ENCODE measurements around the gene DCDC2B.

Gene DCDC2B

GRCh38 chr1:32192220-32192948 lies 16.5 kb upstream of the DCDC2B start:
- Histone ChIP-seq H4K8ac (ENCODE audit: low read depth, low read length) (no peak overlapping the region), H3K4ac (ENCODE audit: low read depth, low read length) (no peak overlapping the region), H3K27ac (ENCODE audit: low read depth, low read length) (no peak overlapping the region), H2AK5ac (ENCODE audit: low read length) (no peak overlapping the region), H3K4me1 (ENCODE audit: control insufficient read depth, low read depth, low read length) (no peaks in the 10 kb centered on the region), H3K79me1 (ENCODE audit: low read length) (peaks cover 5% of the 10 kb centered on the region), H2BK120ac (ENCODE audit: low read depth, low read length) (no peak overlapping the region), H3K56ac (ENCODE audit: low read length) (no peak overlapping the region), H3K23ac (ENCODE audit: low read length) (no peak overlapping the region), H3K9ac (ENCODE audit: low read length) (no peak overlapping the region), H3K27me3 (ENCODE audit: insufficient read depth, low read length, poor library complexity) (no peaks in the 10 kb centered on the region), H3K79me2 (ENCODE audit: control insufficient read depth, insufficient read depth, low read length) (no peaks in the 10 kb centered on the region), H4K5ac (ENCODE audit: low read length) (no peak overlapping the region), H3K4me2 (ENCODE audit: low read length) (no peak overlapping the region), H2BK5ac (ENCODE audit: low read length) (no peak overlapping the region), H3K36me3 (ENCODE audit: control insufficient read depth, insufficient read depth, low read length) (peaks cover 53% of the 10 kb centered on the region), H2BK15ac (replicated peaks; ENCODE audit: low read depth) (no peak overlapping the region), H3K18ac (ENCODE audit: low read length) (no peak overlapping the region), H3K4me3 (ENCODE audit: low read length) (no peak overlapping the region)
- DNase-seq = no peak
- no CpG with 5 or more reads among the region's 8 CpGs for WGBS (ENCODE audit: extremely low coverage, insufficient coverage, low lambda C conversion rate)

- H3K4me1 ChIP-seq (ENCODE audit: control insufficient read depth, low read depth, low read length) = peaks cover 3% of the 10 kb centered on the region
- no peak overlapping the region for H2BK120ac ChIP-seq (ENCODE audit: low read depth, low read length)
Measured at GRCh38 chr1:32194984-32195383, 13.9 kb upstream of the DCDC2B start.

GRCh38 chr1:32195531-32195930 lies 13.4 kb upstream of the DCDC2B start:
- H3K18ac ChIP-seq (ENCODE audit: low read length) = no peak overlapping the region
- H3K79me2 ChIP-seq (ENCODE audit: control insufficient read depth, insufficient read depth, low read length) = no peaks in the 10 kb centered on the region
- H3K4me2 ChIP-seq (ENCODE audit: low read length) = no peak overlapping the region
- no peak overlapping the region for H2BK15ac ChIP-seq (replicated peaks; ENCODE audit: low read depth)
- H2BK5ac ChIP-seq (ENCODE audit: low read length) = no peak overlapping the region
- no peak overlapping the region for H3K4me3 ChIP-seq (ENCODE audit: low read length)
- H3K36me3 ChIP-seq (ENCODE audit: control insufficient read depth, insufficient read depth, low read length) = peaks cover 40% of the 10 kb centered on the region
- no peak overlapping the region for H3K9ac ChIP-seq (ENCODE audit: low read length)
- H2AK5ac ChIP-seq (ENCODE audit: low read length) = no peak overlapping the region
- no peak overlapping the region for H2BK120ac ChIP-seq (ENCODE audit: low read depth, low read length)
- no peak overlapping the region for H3K27ac ChIP-seq (ENCODE audit: low read depth, low read length)
- H4K8ac ChIP-seq (ENCODE audit: low read depth, low read length) = no peak overlapping the region
- H3K79me1 ChIP-seq (ENCODE audit: low read length) = no peaks in the 10 kb centered on the region
- no peak overlapping the region for H3K23ac ChIP-seq (ENCODE audit: low read length)
- DNase-seq = no peak
- H3K56ac ChIP-seq (ENCODE audit: low read length) = no peak overlapping the region
- H3K4me1 ChIP-seq (ENCODE audit: control insufficient read depth, low read depth, low read length) = peaks cover 4% of the 10 kb centered on the region
- no peak overlapping the region for H4K5ac ChIP-seq (ENCODE audit: low read length)
- H3K4ac ChIP-seq (ENCODE audit: low read depth, low read length) = no peak overlapping the region
- no peaks in the 10 kb centered on the region for H3K27me3 ChIP-seq (ENCODE audit: insufficient read depth, low read length, poor library complexity)
- no CpG with 5 or more reads among the region's 3 CpGs for WGBS (ENCODE audit: extremely low coverage, insufficient coverage, low lambda C conversion rate)

More at GRCh38 chr1:32194984-32195383, 13.9 kb upstream of the DCDC2B start:
- WGBS (ENCODE audit: extremely low coverage, insufficient coverage, low lambda C conversion rate) = no CpG with 5 or more reads among the region's 6 CpGs
- Histone ChIP-seq H3K27ac (ENCODE audit: low read depth, low read length) (no peak overlapping the region), H3K4ac (ENCODE audit: low read depth, low read length) (no peak overlapping the region), H3K56ac (ENCODE audit: low read length) (no peak overlapping the region), H3K9ac (ENCODE audit: low read length) (no peak overlapping the region), H3K4me3 (ENCODE audit: low read length) (no peak overlapping the region), H4K8ac (ENCODE audit: low read depth, low read length) (no peak overlapping the region), H2BK15ac (replicated peaks; ENCODE audit: low read depth) (no peak overlapping the region), H3K36me3 (ENCODE audit: control insufficient read depth, insufficient read depth, low read length) (peaks cover 45% of the 10 kb centered on the region), H3K4me2 (ENCODE audit: low read length) (no peak overlapping the region), H3K27me3 (ENCODE audit: insufficient read depth, low read length, poor library complexity) (no peaks in the 10 kb centered on the region), H3K79me1 (ENCODE audit: low read length) (no peaks in the 10 kb centered on the region), H2AK5ac (ENCODE audit: low read length) (no peak overlapping the region), H2BK5ac (ENCODE audit: low read length) (no peak overlapping the region), H4K5ac (ENCODE audit: low read length) (no peak overlapping the region), H3K18ac (ENCODE audit: low read length) (no peak overlapping the region), H3K23ac (ENCODE audit: low read length) (no peak overlapping the region), H3K79me2 (ENCODE audit: control insufficient read depth, insufficient read depth, low read length) (no peaks in the 10 kb centered on the region)
- DNase-seq = no peak

GRCh38 chr1:32195972-32196823 lies 12.7 kb upstream of the DCDC2B start:
- Histone ChIP-seq H3K18ac (ENCODE audit: low read length) (no peak overlapping the region), H3K79me1 (ENCODE audit: low read length) (no peaks in the 10 kb centered on the region)

GRCh38 chr1:32197074-32197473 lies 11.8 kb upstream of the DCDC2B start:
- Histone ChIP-seq H3K27me3 (ENCODE audit: insufficient read depth, low read length, poor library complexity) (no peaks in the 10 kb centered on the region), H3K4me3 (ENCODE audit: low read length) (no peak overlapping the region), H3K4ac (ENCODE audit: low read depth, low read length) (no peak overlapping the region), H3K4me1 (ENCODE audit: control insufficient read depth, low read depth, low read length) (peaks cover 7% of the 10 kb centered on the region), H3K23ac (ENCODE audit: low read length) (no peak overlapping the region), H2BK15ac (replicated peaks; ENCODE audit: low read depth) (no peak overlapping the region), H4K5ac (ENCODE audit: low read length) (no peak overlapping the region), H3K4me2 (ENCODE audit: low read length) (no peak overlapping the region), H4K8ac (ENCODE audit: low read depth, low read length) (no peak overlapping the region), H2BK120ac (ENCODE audit: low read depth, low read length) (no peak overlapping the region), H3K9ac (ENCODE audit: low read length) (no peak overlapping the region), H2AK5ac (ENCODE audit: low read length) (no peak overlapping the region), H3K18ac (ENCODE audit: low read length) (no peak overlapping the region), H3K79me2 (ENCODE audit: control insufficient read depth, insufficient read depth, low read length) (no peaks in the 10 kb centered on the region), H3K56ac (ENCODE audit: low read length) (no peak overlapping the region), H3K27ac (ENCODE audit: low read depth, low read length) (no peak overlapping the region), H3K36me3 (ENCODE audit: control insufficient read depth, insufficient read depth, low read length) (peaks cover 29% of the 10 kb centered on the region), H3K79me1 (ENCODE audit: low read length) (no peaks in the 10 kb centered on the region), H2BK5ac (ENCODE audit: low read length) (no peak overlapping the region)
- no CpG with 5 or more reads among the region's 1 CpG for WGBS (ENCODE audit: extremely low coverage, insufficient coverage, low lambda C conversion rate)
- no peak for DNase-seq

More at GRCh38 chr1:32195972-32196823, 12.7 kb upstream of the DCDC2B start:
- Histone ChIP-seq H2BK120ac (ENCODE audit: low read depth, low read length) (no peak overlapping the region), H2BK15ac (replicated peaks; ENCODE audit: low read depth) (no peak overlapping the region), H4K8ac (ENCODE audit: low read depth, low read length) (no peak overlapping the region), H3K9ac (ENCODE audit: low read length) (no peak overlapping the region), H3K27ac (ENCODE audit: low read depth, low read length) (no peak overlapping the region), H3K4me3 (ENCODE audit: low read length) (no peak overlapping the region), H3K36me3 (ENCODE audit: control insufficient read depth, insufficient read depth, low read length) (peaks cover 37% of the 10 kb centered on the region), H3K4me2 (ENCODE audit: low read length) (no peak overlapping the region), H3K23ac (ENCODE audit: low read length) (no peak overlapping the region), H4K5ac (ENCODE audit: low read length) (no peak overlapping the region), H2AK5ac (ENCODE audit: low read length) (no peak overlapping the region), H2BK5ac (ENCODE audit: low read length) (no peak overlapping the region), H3K4me1 (ENCODE audit: control insufficient read depth, low read depth, low read length) (peaks cover 4% of the 10 kb centered on the region), H3K56ac (ENCODE audit: low read length) (no peak overlapping the region), H3K79me2 (ENCODE audit: control insufficient read depth, insufficient read depth, low read length) (no peaks in the 10 kb centered on the region), H3K4ac (ENCODE audit: low read depth, low read length) (no peak overlapping the region), H3K27me3 (ENCODE audit: insufficient read depth, low read length, poor library complexity) (no peaks in the 10 kb centered on the region)
- DNase-seq = no peak
